ENCODE results near the gene RIPPLY3.

Gene RIPPLY3

DNA sequence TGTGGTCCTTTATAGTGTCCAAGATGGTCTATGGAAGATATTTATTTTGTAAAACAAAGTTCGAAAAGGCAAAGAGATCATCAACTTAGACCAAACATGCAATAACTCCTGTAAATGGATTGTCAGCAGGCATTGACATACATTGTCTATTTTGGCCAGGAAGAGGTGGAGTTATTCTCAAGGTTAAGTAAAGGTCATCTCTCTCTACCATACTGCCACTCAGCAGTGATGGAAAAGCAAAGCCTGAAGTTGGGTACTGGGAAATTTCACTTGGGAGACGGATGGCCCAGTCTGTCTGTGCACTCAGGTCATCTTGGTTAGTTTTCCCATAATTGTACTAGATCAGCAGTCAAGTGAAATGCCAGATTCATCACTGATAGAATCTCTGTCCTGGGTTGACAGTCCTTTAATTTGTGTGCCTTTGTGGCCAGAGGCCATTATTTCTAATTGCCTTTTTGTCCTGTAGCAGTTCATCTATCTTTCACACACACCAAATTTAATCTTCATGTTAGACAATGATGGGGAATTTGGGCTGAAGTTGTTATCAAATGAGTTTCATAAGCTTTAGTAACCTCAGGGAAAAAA, 48.9 kb downstream of the RIPPLY3 start:
- no peak for DNase-seq (ENCODE audit: extremely low read depth in 1 of 2, low read depth in 1 of 2)

DNA sequence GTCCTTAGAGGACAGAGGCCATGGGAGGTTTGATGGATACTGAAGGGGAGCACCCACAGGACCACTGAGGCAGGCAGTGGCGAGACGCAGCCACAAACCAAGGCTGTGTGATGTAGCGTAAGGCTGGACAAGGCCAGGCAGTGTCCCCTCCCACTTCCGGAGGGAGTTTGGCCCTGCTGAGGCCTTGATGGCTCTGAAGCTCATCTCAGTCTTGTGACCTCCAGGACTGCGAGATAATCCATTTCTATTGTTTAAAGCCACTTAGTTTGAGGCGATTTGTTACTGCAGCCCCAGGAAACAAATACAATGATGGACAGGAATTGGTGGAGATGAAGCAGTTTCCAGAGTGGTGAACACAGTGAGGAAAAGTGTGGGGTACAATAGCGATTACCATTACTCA, 51.1 kb downstream of the RIPPLY3 start:
- DNase-seq (ENCODE audit: extremely low read depth in 1 of 2, low read depth in 1 of 2): no peak

DNA sequence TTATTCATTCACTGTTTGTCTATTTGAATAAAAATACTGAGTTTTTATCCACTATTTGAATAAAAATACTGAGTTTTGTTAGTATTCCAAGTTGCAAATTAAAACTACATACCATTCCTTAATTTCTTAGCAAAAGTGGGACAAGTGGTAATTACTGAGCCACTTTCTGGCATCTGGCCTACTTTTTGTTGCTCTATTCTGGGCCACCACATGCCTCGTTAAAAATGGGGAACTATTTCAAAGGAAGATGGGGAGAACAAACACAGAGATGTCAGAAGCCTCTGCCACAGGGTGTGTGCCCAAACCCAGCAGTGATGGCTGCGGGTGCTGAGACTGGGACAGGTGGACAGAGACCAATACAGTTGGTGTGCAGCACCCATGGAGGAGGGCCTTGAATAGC, 51.8 kb downstream of the RIPPLY3 start:
- DNase-seq (ENCODE audit: extremely low read depth in 1 of 2, low read depth in 1 of 2): no peak

DNA sequence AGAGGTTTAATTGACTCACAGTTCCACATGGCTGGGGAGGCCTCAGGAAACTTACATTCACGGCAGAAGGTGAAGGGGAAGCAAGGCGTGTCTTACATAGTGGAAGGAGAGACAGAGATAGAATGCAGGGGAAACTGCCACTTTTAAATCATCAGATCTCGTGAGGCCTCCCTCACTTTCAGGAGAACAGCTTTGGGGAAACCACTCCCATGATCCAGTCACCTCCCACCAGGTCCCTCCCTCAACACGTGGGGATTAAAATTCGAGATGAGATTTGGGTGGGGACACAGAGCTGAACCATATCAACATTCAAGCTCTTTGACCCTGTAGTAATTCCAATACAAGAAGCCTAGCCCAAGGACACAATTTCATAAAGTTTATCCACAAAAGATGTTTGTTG, 52.7 kb downstream of the RIPPLY3 start:
- no peak for DNase-seq (ENCODE audit: extremely low read depth in 1 of 2, low read depth in 1 of 2)

DNA sequence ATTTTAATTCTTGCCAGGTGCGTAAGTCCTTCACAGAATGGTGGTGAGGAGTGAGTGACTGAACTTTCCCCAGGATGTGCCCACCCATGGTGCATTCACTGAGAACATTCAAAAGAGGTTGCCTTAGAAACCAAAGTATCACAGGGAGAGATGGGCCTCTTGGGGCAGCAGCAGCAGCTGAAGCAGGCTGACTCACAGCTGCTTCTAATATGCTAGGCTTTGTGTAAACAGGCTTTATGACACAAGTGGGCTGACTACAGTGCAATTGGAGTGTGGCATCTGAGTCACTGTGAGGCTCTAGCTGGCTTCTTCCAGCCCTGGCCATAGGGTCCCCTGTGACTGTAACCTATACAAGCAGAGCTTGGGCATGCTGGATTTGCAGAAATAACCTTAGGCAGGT, 53.8 kb downstream of the RIPPLY3 start:
- DNase-seq (ENCODE audit: extremely low read depth in 1 of 2, low read depth in 1 of 2): peak in 1 of 2 donors; percentile 24

DNA sequence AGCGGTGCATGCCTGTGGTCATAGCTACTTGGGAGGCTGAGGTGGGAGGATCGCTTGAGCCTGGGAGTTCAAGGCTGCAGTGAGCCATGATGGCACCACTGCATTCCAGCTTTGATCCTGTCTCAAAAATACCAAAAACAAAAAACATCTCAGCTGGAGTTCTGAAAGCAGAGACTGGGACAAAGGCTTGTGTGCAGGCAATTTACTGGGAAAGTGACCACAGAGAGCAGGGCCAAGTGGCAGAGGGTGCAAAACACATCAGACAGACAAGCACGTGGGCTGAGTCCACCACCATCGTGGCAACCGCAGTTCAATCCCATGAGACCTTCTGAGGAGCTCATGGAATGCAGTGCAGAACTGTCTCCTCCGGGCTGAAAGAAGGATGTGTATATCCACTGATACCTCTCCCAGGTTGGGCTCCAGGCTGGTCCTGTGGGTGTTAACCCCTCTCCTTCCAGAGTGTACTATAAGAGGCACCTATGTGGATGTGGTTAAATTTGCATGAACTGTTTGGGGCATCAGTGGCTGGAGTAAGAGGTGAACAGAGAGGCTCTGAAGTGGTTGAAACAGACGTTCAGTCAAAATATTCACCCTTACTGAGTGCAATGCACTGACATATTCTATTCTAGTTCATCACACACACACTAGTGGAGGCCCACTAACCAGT, 55.6 kb downstream of the RIPPLY3 start:
- no peak for DNase-seq (ENCODE audit: extremely low read depth in 1 of 2, low read depth in 1 of 2)

DNA sequence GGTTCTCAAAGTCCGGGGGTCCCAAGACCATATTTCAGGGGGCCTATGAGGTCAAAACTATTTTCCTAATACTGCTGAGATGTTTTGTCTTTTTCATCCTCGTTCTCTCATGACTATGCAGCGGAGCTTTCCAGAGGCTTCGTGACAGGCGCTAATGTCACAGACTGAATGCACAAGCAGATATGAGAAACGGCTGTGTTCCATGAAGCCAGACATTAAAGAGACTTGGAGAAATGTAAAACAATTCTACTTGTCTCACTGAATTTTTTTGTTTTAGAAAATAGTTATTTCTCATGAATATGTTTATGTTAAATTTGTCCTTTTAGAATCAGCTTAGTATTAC, 56.1 kb downstream of the RIPPLY3 start:
- no peak for DNase-seq (ENCODE audit: extremely low read depth in 1 of 2, low read depth in 1 of 2)

DNA sequence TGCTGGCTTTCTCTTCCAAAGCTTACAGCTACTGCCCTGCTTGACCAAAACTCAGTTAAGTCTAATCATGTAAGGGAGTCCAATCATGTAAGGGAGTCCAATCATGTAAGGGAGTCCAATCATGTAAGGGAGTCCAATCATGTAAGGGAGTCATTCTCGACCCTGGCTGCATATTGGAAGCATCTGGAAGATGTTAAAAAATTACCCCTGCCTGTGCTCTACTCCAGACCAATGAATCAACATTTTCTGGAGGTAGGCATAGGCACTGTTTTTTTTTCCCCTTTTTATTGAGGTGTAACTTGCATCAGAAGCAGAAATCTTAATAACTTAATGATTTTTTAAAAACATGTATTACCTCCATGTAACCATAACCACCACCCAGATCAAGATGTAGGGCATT, 56.9 kb downstream of the RIPPLY3 start:
- no peak for DNase-seq (ENCODE audit: extremely low read depth in 1 of 2, low read depth in 1 of 2)

DNA sequence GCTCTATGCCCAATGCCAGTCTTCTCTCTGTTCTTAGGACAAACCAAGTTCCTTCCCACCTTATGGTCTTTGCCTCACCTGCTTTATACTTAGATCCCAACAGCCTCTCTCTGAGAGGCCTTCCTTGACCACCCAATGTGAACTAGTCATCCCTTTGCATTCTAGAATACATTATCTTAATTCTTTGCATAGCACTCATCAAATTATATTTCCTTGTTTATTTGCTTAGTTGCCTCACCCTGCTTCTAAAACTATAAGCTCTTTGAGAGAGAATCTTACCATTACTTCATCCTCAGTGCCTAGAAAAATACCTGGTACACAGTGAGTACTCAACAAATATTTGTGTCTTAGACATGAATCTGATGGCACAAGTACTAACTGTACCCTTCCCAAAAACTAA, 58.3 kb downstream of the RIPPLY3 start:
- DNase-seq (ENCODE audit: extremely low read depth in 1 of 2, low read depth in 1 of 2): no peak

DNA sequence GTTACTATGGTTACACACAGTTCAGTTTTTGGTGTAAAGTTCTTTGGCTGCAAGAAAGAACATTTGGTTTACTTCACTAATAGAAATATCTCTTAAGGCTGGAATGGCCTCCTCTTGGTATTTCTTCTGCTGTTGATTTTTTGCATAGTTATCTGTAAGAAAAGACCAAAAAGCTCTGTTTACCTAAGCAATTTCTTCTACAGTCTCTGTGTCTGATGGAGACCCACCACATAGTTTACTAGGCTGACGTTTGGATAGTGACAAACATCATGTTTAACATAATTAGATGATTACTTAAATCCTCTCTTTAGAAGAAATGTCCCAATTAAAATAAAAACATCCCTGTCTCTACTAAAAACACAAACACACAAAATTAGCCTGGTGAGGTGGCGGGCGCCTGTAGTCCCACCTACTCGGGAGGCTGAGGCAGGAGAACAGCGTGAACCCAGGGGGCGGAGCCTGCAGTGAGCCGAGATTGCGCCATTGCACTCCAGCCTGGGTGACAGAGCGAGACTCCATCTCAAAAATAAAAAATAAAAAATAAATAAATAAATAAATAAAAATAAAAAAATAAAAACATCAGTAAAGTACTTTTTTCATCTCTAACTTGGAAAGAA, 59.2 kb downstream of the RIPPLY3 start:
- DNase-seq (ENCODE audit: extremely low read depth in 1 of 2, low read depth in 1 of 2): no peak

Measured in stimulated activated CD8-positive, alpha-beta memory T cell treated with anti-CD3 and anti-CD28 coated beads, Interleukin-7, amount 100 ng/mL, for 48 hours (primary cell).